Mucosa of rectum (tissue), 2 donors: ENCODE results near the gene CACNA1A.

Source experiments
- H3K27ac ChIP-seq, 2 donors: one replicate each; pipeline ENCODE4 v1.7.0; 2013; ENCODE audit warnings: inconsistent platforms in 2 of 2, low read depth in 2 of 2, low read length in 2 of 2
- H3K27me3 ChIP-seq, 2 donors: one replicate each; pipeline ENCODE4 v1.7.0; 2013; ENCODE audit warnings: low read length in 2 of 2; ENCODE audit not compliant: control insufficient read depth in 2 of 2, insufficient read depth in 2 of 2
- H3K36me3 ChIP-seq, 2 donors: one replicate each; pipeline ENCODE4 v1.7.0; 2013; ENCODE audit warnings: low read length in 2 of 2; ENCODE audit not compliant: control insufficient read depth in 2 of 2, insufficient read depth in 2 of 2
- H3K4me1 ChIP-seq, 2 donors: one replicate each; pipeline ENCODE4 v1.7.0; 2013; ENCODE audit warnings: low read length in 2 of 2, mild to moderate bottlenecking in 1 of 2; ENCODE audit not compliant: control insufficient read depth in 2 of 2, insufficient read depth in 2 of 2
- H3K4me3 ChIP-seq, 2 donors: one replicate each; pipeline ENCODE4 v1.7.0; 2013; ENCODE audit warnings: low read length in 2 of 2
- H3K9ac ChIP-seq, 2 donors: one replicate each; pipeline ENCODE4 v1.7.0; 2013; ENCODE audit warnings: low read length in 2 of 2, low read depth in 1 of 2, mild to moderate bottlenecking in 1 of 2
- H3K9me3 ChIP-seq, 2 donors: one replicate each; pipeline ENCODE4 v1.7.0; 2013; ENCODE audit warnings: low read length in 2 of 2; ENCODE audit not compliant: control insufficient read depth in 2 of 2
- donor health status: healthy.
- donor health status: Normal muscosa, but diverticular disease.

CACNA1A gene

DNA sequence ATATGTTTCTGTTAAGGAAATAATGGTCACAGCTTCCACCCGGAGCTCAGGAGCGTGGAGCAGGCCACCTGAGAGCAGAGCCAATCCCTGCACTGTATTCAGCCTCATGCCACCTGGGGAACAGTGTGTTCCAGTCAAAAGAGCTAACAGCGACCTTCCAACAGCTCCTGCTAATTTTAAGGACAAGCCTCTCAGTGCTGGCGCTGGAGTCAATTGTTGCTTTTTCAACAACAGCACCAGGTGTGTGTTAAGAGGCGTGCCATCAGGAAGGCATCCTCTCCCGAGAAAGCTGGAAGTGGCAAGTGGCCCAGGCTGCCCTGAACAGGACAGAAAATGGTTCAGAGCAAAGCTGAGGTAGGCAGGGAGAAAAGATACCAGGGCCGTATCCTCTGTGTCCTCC is 102.0 kb downstream of the CACNA1A start:
- no peaks in the 10 kb centered on the region for H3K4me1 ChIP-seq
- H3K9me3 ChIP-seq = peaks cover 0 to 2% of the 10 kb centered on the region in 2 donors
- H3K9ac ChIP-seq = no peak overlapping the region
- H3K4me3 ChIP-seq = no peak overlapping the region
- H3K27ac ChIP-seq = no peak overlapping the region
- no peaks in the 10 kb centered on the region for H3K36me3 ChIP-seq
- H3K27me3 ChIP-seq = no peaks in the 10 kb centered on the region

DNA sequence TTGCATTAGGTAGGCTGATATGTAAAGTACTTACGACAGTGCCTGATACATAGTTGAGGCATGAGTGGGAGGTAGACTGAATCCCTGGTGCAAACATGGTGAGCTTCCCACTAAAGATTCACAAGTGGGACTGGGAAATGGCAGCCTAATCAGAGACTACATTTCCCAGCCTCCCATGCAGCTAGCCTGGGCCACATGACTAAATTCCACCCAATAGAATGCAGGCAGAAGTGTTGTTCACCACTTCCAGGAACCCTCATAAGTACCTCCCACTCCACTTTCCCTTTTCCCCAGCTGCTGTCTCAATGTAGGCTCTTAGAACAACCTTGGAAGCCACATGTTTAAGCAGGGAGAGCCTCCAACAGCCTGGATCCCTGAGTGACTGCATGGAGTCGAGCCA is 104.9 kb downstream of the CACNA1A start:
- Histone ChIP-seq H3K27me3 (no peaks in the 10 kb centered on the region), H3K4me1 (no peaks in the 10 kb centered on the region), H3K27ac (no peak overlapping the region), H3K9me3 (peaks cover 0 to 2% of the 10 kb centered on the region in 2 donors), H3K9ac (no peak overlapping the region), H3K4me3 (no peak overlapping the region), H3K36me3 (no peaks in the 10 kb centered on the region)

DNA sequence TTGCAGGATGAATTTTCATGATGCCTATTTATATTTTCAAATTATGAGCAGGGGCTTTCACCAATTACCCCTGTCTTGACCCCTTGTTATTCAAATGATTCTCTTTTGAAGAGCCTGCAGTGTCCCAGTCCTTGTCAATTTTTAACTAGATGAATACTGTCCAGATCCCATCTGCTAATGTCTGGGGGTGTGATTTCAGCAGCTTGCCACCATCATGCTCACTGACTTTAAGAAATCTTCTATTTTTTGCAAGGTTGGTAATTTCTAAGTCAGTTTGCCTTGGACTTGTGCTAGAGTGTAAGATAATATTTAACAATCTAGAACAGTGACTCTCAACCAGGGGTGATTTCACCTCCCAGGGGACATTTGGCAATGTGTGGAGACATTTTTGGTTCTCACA is 106.0 kb downstream of the CACNA1A start:
- Histone ChIP-seq H3K27ac (no peak overlapping the region), H3K36me3 (no peaks in the 10 kb centered on the region), H3K27me3 (no peaks in the 10 kb centered on the region)

DNA sequence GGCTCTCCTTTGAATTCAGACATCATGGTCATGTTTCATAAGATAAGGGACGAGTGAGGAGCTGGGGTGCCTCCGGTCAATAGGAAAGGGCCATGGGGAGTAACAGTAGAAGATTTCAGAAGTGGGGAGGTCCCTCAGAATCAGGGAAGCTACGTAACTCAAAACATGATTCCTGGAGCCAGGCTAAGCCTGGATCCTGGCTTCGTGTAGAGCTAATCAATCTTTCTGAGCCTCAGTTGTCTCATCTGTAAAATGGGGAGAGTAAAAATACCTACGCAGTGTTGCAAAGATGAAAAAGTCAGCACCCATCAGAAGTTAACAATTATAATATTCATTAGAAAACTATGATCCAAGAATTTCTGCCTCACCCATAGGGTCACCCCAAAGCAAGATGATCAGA is 106.5 kb downstream of the CACNA1A start:
- no peak overlapping the region for H3K27ac ChIP-seq
- H3K9ac ChIP-seq = no peak overlapping the region
- H3K4me3 ChIP-seq = no peak overlapping the region
- H3K9me3 ChIP-seq = peaks cover 0 to 2% of the 10 kb centered on the region in 2 donors
- no peaks in the 10 kb centered on the region for H3K27me3 ChIP-seq
- H3K4me1 ChIP-seq = no peaks in the 10 kb centered on the region
- H3K36me3 ChIP-seq = no peaks in the 10 kb centered on the region

More for the DNA sequence above, 106.0 kb downstream of the CACNA1A start:
- H3K4me1 ChIP-seq = no peaks in the 10 kb centered on the region
- peaks cover 0 to 2% of the 10 kb centered on the region in 2 donors for H3K9me3 ChIP-seq
- H3K4me3 ChIP-seq = no peak overlapping the region
- no peak overlapping the region for H3K9ac ChIP-seq

DNA sequence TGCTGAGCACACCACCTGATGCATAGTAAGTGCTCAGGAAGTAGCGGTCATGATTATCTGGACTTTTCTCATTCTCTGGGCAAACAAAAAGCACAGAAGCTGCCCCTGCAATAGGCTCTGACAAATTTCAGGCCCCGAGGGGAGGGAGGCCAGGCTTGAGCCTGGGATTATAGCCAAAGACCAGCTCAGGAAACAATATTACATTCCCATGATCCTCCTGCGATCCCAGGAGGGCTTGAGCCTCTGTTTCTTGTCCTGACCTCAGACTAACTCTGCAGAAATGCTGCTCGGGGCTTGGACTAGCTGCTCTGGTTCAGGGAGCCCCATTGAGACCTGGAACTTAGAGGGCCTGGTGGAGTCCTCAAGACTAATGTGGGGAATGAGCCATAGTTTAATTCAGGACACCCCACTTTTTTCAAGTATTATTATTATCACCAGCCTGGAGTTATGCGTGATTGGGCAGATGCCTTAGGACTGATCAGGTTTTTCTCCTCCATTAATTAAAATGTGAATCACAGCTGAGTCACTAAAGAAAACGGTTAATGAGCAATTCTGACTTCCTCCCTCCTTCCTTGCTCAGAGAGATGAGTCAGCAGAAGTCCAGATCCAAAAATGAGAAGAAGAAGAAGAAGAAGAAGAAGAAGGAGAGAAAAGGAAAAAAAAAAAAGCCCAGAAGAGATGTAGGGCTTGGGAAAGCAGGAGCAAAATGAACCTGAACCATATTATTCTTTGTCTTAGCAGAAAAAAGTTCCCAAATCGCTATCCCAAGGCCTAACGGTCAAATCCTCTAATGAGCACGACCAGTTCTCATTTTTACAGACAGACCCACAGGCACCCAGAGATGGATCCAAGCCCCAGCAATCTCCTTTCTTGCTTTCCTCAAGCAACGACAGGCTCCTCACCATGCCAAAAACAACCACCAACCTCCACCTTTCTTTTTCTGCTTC is 107.2 kb downstream of the CACNA1A start:
- no peak overlapping the region for H3K9ac ChIP-seq
- no peaks in the 10 kb centered on the region for H3K36me3 ChIP-seq
- no peak overlapping the region for H3K4me3 ChIP-seq
- no peaks in the 10 kb centered on the region for H3K27me3 ChIP-seq
- no peak overlapping the region for H3K27ac ChIP-seq
- H3K4me1 ChIP-seq = no peaks in the 10 kb centered on the region
- peaks cover 0 to 2% of the 10 kb centered on the region in 2 donors for H3K9me3 ChIP-seq

DNA sequence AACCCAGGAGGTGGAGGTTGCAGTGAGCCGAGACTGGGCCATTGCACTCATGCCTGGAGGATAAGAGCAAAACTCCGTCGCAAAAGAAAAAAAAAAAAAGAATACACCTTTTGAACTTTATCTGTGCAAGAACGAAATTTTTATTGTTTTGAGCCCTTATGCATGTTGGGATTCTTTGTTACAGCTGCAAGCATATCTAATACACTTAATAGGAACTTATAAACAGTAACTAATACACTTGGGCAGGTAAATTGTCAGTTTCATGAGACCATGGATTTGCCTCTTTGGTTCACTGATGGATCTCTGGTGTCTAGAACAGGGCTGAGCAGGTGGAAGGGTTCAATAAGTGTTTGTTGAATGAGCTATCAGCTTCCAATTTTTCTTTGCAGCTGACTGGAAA is 108.1 kb downstream of the CACNA1A start:
- no peak overlapping the region for H3K4me3 ChIP-seq
- H3K4me1 ChIP-seq = no peaks in the 10 kb centered on the region
- no peaks in the 10 kb centered on the region for H3K36me3 ChIP-seq
- H3K9me3 ChIP-seq = peaks cover 0 to 2% of the 10 kb centered on the region in 2 donors
- no peak overlapping the region for H3K27ac ChIP-seq
- no peak overlapping the region for H3K9ac ChIP-seq
- no peaks in the 10 kb centered on the region for H3K27me3 ChIP-seq

DNA sequence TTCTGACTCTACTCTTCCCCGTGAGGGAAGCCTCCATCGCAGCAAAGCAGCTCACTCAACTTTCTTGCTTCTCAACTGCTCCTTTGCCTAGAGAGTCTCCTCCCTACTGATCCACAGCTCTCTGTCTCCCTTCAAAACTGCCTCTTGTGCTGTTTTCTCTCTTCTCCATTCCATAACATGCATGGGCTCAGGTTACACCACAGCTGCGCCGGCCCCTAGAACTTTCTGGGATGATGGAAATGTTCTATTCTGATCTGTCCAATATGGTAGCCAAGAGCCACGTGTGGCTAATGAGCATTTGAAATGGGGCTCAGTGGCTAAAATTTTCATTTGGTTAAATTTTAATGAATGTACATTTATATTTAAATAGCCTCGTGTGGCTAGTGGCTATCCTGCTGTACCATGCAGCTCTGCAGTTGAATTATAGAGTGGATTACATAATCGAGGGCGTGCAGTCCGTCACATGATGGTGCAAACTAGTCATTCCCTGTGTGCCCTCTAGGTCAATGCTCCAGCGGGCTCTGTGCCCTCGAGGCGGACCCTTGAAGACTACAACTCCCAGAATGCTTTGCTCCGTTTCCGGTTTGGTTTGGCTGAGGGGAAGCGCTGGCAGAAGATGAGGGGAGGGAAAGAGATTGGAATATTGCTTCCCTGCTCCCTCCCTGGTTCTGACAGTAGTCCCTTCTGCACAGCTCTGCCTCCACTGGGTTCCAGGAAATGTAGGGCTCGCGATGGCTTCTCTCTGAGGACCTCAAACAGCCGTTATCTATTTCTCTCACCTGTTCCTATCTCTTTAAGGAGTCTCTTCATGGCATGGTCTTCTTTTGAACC is 109.8 kb downstream of the CACNA1A start:
- no peaks in the 10 kb centered on the region for H3K36me3 ChIP-seq
- no peak overlapping the region for H3K4me3 ChIP-seq
- H3K9me3 ChIP-seq = no peaks in the 10 kb centered on the region
- no peaks in the 10 kb centered on the region for H3K27me3 ChIP-seq
- H3K4me1 ChIP-seq = no peaks in the 10 kb centered on the region
- H3K27ac ChIP-seq = no peak overlapping the region
- no peak overlapping the region for H3K9ac ChIP-seq

DNA sequence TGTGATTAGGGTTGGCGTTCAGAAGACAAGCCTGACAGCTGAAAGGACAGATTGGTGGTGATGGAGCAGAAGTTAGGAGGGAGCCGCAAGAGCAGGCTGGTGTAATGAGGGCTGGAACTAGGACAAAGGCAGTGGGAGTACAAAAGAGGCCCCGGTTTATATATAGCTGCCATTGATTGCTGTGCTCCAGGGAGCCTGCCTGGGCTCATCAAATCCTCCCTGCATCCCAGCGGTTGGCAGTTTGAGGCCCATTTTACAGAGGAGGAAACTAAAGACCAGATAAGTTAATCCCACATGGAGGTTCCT is 123.7 kb downstream of the CACNA1A start:
- H3K36me3 ChIP-seq = no peaks in the 10 kb centered on the region
- no peaks in the 10 kb centered on the region for H3K27me3 ChIP-seq
- H3K9me3 ChIP-seq = no peaks in the 10 kb centered on the region
- H3K27ac ChIP-seq = no peak overlapping the region
- H3K9ac ChIP-seq = no peak overlapping the region
- no peaks in the 10 kb centered on the region for H3K4me1 ChIP-seq
- no peak overlapping the region for H3K4me3 ChIP-seq

DNA sequence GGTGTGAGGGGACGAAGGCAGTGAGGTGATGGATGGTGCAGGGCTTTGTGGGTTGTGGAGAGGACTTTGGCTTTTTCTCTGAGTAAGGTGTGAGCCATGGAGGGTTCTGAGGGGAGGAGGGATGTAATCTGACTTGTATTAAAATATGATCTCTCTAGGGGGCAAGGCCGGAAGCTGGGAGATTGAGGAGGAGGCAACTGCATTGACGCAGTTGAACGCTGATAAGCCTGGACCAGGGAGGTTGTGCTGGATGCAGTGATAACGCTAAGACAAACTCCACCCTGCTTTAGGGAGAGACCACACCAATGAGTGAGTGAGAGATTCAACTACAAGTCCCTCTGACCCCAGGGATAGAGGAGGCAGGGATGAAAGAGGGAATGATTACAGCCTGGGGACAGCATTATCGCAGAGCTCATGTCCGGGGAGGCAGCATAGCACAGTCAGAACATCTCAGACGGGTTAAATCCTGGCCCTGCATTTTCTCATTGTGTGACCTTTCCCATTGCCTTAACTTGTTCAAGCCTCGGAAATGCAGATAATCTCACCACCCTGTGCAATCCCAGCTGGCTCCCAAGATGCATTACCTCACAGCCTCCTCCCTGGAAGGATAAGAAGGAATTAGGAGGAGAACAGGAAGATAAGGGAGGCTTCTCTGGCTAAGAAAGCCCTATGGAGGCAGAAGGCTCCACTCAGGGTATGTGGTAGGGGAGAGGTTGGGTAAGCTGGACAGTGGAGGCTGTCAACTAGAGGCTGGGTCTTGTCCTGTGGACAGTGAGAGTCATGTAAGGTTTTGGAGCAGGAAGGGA is 124.2 kb downstream of the CACNA1A start:
- H3K4me3 ChIP-seq = no peak overlapping the region
- H3K27ac ChIP-seq = no peak overlapping the region
- H3K9me3 ChIP-seq = no peaks in the 10 kb centered on the region
- no peaks in the 10 kb centered on the region for H3K36me3 ChIP-seq
- no peak overlapping the region for H3K9ac ChIP-seq
- no peaks in the 10 kb centered on the region for H3K4me1 ChIP-seq
- H3K27me3 ChIP-seq = no peaks in the 10 kb centered on the region
